HepG2 (cell line): ENCODE measurements around the gene INPP1. TPM values are rescaled to one million over a fixed set of nuclear protein-coding genes. Genes with fewer than 3 reads are reported as not detected.

ENCODE experiments used
- ATAC-seq: fragments of 200-7000 bp; cut with Tn5 transposase; 3 replicates; pipeline ENCODE4 v1.9.1; 2020; ENCODE audit warnings: mild to moderate bottlenecking, moderate library complexity
- BruUV-seq: library from RNA; stranded (reverse); fragments of 400-500 nt; replicated peaks from 2 replicates; lab custom pipeline; 2021; lab: Mats Ljungman, UMichigan
- CTCF ChIA-PET: fragments of 300-600 bp; formaldehyde crosslinking; extraction: SDS; loops from one replicate; lab custom pipeline; 2021; ENCODE audit warnings: low total read pairs, inconsistent platforms, low intra/inter-chr PET ratio; lab: Yijun Ruan, JAX
- POLR2A ChIA-PET: fragments of 350-600 bp; sonication (Branson Sonifier 250); formaldehyde crosslinking; loops from one replicate; lab custom pipeline; 2020; ENCODE audit warnings: antibody characterized with exemption, inconsistent platforms; lab: Yijun Ruan, JAX
- DNase-seq: peaks from one replicate; pipeline ENCODE4 v3.0.0-alpha.2; 2015; ENCODE audit warnings: low spot score
- FAIRE-seq: peaks from 3 replicates; lab custom pipeline; 2011; peaks lifted over from hg19 to GRCh38; lab: Jason Lieb, UNC
- H2AFZ ChIP-seq: one replicate; pipeline ENCODE4 v1.6.1; 2011; ENCODE audit warnings: low read length, inconsistent platforms
- H3K27ac ChIP-seq: fragments of 300-600 bp; 3 replicates; pipeline ENCODE4 v1.8.0; 2011; ENCODE audit warnings: mixed run types, mild to moderate bottlenecking, mixed read lengths, low read length, inconsistent platforms; ENCODE audit not compliant: insufficient read depth; ENCODE audit errors: extremely low read length
- H3K27me3 ChIP-seq, 2 experiments: fragments of 200-600 bp in 1 of 2; 2 replicates in 1 of 2; 3 replicates in 1 of 2; pipeline versions ENCODE4 v1.6.0 to v1.8.0; 2011; ENCODE audit warnings: low read length in 2 of 2, mild to moderate bottlenecking in 2 of 2, moderate library complexity in 2 of 2, inconsistent platforms in 1 of 2; ENCODE audit not compliant: insufficient read depth in 2 of 2, control insufficient read depth in 1 of 2
- H3K36me3 ChIP-seq, 2 experiments: fragments of 200-600 bp in 1 of 2; replicated peaks in 1 of 2; 2 replicates in 1 of 2; 3 replicates in 1 of 2; pipeline versions ENCODE4 v1.5.1 to v1.8.0; 2011; ENCODE audit warnings: low read length in 2 of 2, inconsistent platforms in 1 of 2; ENCODE audit not compliant: insufficient read depth in 2 of 2, control insufficient read depth in 1 of 2
- H3K4me1 ChIP-seq: 2 replicates; pipeline ENCODE4 v1.5.1; 2012; ENCODE audit warnings: low read length, inconsistent platforms; ENCODE audit not compliant: insufficient read depth
- H3K4me2 ChIP-seq: 2 replicates; pipeline ENCODE4 v1.6.0; 2011; ENCODE audit warnings: low read depth, low read length, inconsistent platforms
- H3K4me3 ChIP-seq, 3 experiments: fragments of 200-600 bp in 1 of 3; sonication (generic), shearing (Covaris generic) in 1 of 3; replicated peaks in 1 of 3; 2 replicates each; pipeline ENCODE4 v1.5.1; 2011 to 2016; ENCODE audit warnings: low read length in 3 of 3, inconsistent platforms in 2 of 3, low read depth in 2 of 3, mild to moderate bottlenecking in 2 of 3, control low read depth in 1 of 3, mixed read lengths in 1 of 3; ENCODE audit not compliant: insufficient read depth in 1 of 3
- H3K79me2 ChIP-seq: one replicate; pipeline ENCODE4 v1.6.1; 2011; ENCODE audit warnings: low read length, inconsistent platforms; ENCODE audit not compliant: insufficient read depth
- H3K9ac ChIP-seq: 2 replicates; pipeline ENCODE4 v1.6.0; 2011; ENCODE audit warnings: mild to moderate bottlenecking, low read depth, low read length, inconsistent platforms; ENCODE audit not compliant: insufficient read depth
- H3K9me3 ChIP-seq: 2 replicates; pipeline ENCODE4 v1.5.1; 2012; ENCODE audit warnings: mild to moderate bottlenecking, low read length
- H4K20me1 ChIP-seq: 2 replicates; pipeline ENCODE4 v1.6.0; 2011; ENCODE audit warnings: inconsistent platforms, mild to moderate bottlenecking, low read length, moderate library complexity; ENCODE audit not compliant: insufficient read depth
- ELF4 ChIP-seq: sonication (generic); formaldehyde crosslinking; IDR thresholded peaks from 2 replicates; pipeline ENCODE4 v1.5.0; 2020; ENCODE audit warnings: missing genetic modification reagents, mild to moderate bottlenecking, moderate library complexity, borderline replicate concordance
- KLF13 ChIP-seq: sonication (generic); formaldehyde crosslinking; IDR thresholded peaks from 2 replicates; pipeline ENCODE4 v1.4.0; 2020; ENCODE audit warnings: mild to moderate bottlenecking, missing genetic modification reagents
- POLR2A ChIP-seq, 2 experiments: IDR thresholded peaks; 2 replicates each; pipeline ENCODE4 v1.6.1; 2011; ENCODE audit warnings: low read depth in 2 of 2, low read length in 2 of 2, mild to moderate bottlenecking in 1 of 2, moderate library complexity in 1 of 2; ENCODE audit not compliant: insufficient read depth in 1 of 2
- REPIN1 ChIP-seq: sonication (generic); formaldehyde crosslinking; IDR thresholded peaks from 2 replicates; pipeline ENCODE4 v1.8.0; 2022; ENCODE audit warnings: missing genetic modification reagents, low read depth, mild to moderate bottlenecking, borderline replicate concordance
- SMYD3 ChIP-seq: sonication (generic); formaldehyde crosslinking; IDR thresholded peaks from 2 replicates; pipeline ENCODE4 v1.8.1; 2023; ENCODE audit warnings: mild to moderate bottlenecking, missing genetic modification reagents
- ZBTB20 ChIP-seq: sonication (generic); formaldehyde crosslinking; IDR thresholded peaks from 2 replicates; pipeline ENCODE4 v1.8.1; 2023; ENCODE audit warnings: missing genetic modification reagents, low read depth, mild to moderate bottlenecking, borderline replicate concordance
- ZNF589 ChIP-seq: sonication (generic); formaldehyde crosslinking; conservative IDR thresholded peaks from 2 replicates; pipeline ENCODE4 v1.8.0; 2022; ENCODE audit warnings: mild to moderate bottlenecking, moderate library complexity, missing genetic modification reagents
- ZNF605 ChIP-seq: sonication (generic); formaldehyde crosslinking; IDR thresholded peaks from 2 replicates; pipeline ENCODE4 v1.8.0; 2022; ENCODE audit warnings: mild to moderate bottlenecking, missing genetic modification reagents
- WGBS: methylation state at CpG from one replicate; pipeline ENCODE4 v1.1.6; 2017; ENCODE audit warnings: low lambda C conversion rate; 5-methylcytosine and 5-hydroxymethylcytosine counted together
- in situ Hi-C: cut with HindIII; loops from 2 replicates; pipeline ENCODE4 v1.10.0; 2017; ENCODE audit warnings: low pct_unique_long_range_greater_than_20kb; ENCODE audit not compliant: extremely low pct_ligation_motif_present
- intact Hi-C: fragments of 100-400 bp; cut with micrococcal nuclease; formaldehyde crosslinking; loops from one replicate; pipeline ENCODE4 v1.10.0; 2022; ENCODE audit not compliant: unreplicated experiment
- polyA plus RNA-seq, 8 experiments: library from polyadenylated mRNA; depleted of rRNA in 3 of 8; stranded (reverse) in 7 of 8; unstranded in 1 of 8; fragments of >200 nt; fragmentation: Illumina TruSeq in 4 of 8; extraction: Trizol in 4 of 8; gene quantifications; 2 replicates each; pipeline versions ENCODE4 v1.2.1 to v1.2.3, GENCODE V29; 2011 to 2016; ENCODE audit warnings: low read depth in 4 of 8, missing spikeins in 1 of 8, mixed read lengths in 1 of 8; ENCODE audit not compliant: insufficient read depth in 1 of 8
- total RNA-seq, 5 experiments: library from RNA; depleted of rRNA; stranded (reverse); fragments of >200 nt; fragmentation: Illumina TruSeq; extraction: Trizol; gene quantifications; 2 replicates each; pipeline ENCODE4 v1.2.3, GENCODE V29; 2016; ENCODE audit warnings: low read depth in 1 of 5

INPP1 gene
- total and polyA plus RNA-seq, 2 of the 13 experiments (the other 11 are each of a cell fraction or from before 2014, with no cell fraction given) = 10.0 to 13.3 TPM

DNA sequence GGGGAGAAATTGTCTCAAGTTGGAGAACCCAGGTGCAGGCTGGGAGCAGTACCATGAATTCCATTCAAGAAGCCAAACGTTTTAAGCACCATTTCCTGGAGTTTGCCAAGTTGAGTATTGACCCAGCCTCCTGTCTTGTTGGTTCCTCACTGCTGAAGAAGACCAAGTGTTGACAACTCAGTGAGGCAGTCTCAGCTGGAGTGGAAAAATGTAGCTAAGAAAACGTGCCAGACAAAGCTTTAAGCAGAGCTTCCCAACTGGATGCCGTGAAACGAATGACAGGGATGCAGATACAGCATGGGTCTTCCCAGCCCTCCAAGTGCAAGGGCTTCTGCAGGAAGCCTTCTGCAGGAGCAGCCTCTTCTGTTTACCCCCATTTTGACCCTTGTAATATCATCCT, 778 bp upstream of the INPP1 start (continued):
- TF ChIP-seq REPIN1 = 0 out of 2 replicates have a peak, but pooled peaks have one; percentile 11
- TF ChIP-seq KLF13 = 0 out of 2 replicates have a peak, but pooled peaks have one; percentile 28

DNA sequence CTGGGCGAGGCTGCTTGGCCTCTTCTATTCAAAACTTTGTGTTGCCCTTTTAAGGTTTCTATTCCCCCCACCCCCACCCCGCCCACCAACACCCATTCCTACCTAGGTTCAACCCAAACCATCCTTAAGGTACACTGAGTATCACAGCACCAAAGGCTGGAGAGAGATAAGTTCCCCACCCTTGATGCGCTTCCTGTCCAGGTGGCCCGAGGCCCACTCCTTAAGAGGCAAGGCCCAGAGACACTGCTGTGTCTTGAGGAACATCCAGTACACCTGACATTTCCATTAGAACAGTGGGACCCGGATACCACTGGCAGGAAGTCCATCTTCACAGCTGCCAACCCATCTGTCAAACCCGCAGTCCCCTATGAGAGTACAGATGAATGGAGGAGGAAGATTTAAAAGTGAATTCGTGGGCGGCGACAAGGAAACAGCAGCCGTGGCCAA, 277 bp upstream of the INPP1 start:
- Histone ChIP-seq H3K4me1 (peaks cover 53% of the 10 kb centered on the region), H2AFZ (peak overlapping the region; percentile 58), H3K27ac (peak overlapping the region; percentile 59), H4K20me1 (no peaks in the 10 kb centered on the region), H3K36me3 (no peaks in the 10 kb centered on the region), H3K4me2 (peak overlapping the region; percentile 77), H3K9me3 (no peaks in the 10 kb centered on the region), H3K4me3 (peak overlapping the region; percentile 71 to 92 (median 75)), H3K27me3 (no peaks in the 10 kb centered on the region), H3K9ac (peak overlapping the region; percentile 80), H3K79me2 (no peaks in the 10 kb centered on the region)
- WGBS = 77% methylated on average over 10 of the region's 10 CpGs
- DNase-seq = no peak
- intact Hi-C loops (loop anchor here (5.0 kb wide), 1 partner anchor 169 kb away; no protein-coding TSS in a partner anchor), in situ Hi-C loops (loop anchor here (25.0 kb wide), 1 partner anchor 169 kb away; no protein-coding TSS in a partner anchor)
- FAIRE-seq = no peak
- BruUV-seq = no TSS peak
- TF ChIP-seq ZNF605 (0 out of 2 replicates have a peak, but pooled peaks have one; percentile 43), POLR2A (IDR thresholded peaks at IDR 0.05; ENCODE audit: insufficient read depth in 1 of 2, low read depth in 2 of 2, low read length in 2 of 2) (no peak), ELF4 (0 out of 2 replicates have a peak, but pooled peaks have one; percentile 8), SMYD3 (CRISPR knock-in tag) (no peak), ZBTB20 (no peak), ZNF589 (CRISPR knock-in tag) (no peak)
- ChIA-PET CTCF (interaction anchor here (3.0 kb wide), 1 partner anchor 29 kb away, joined by 31 read pairs; no protein-coding TSS in a partner anchor), POLR2A (interaction anchor here (3.1 kb wide), 1 partner anchor 10 kb away, joined by 36 read pairs; no protein-coding TSS in a partner anchor)
- ATAC-seq = peak; percentile 11; the same call in 2 of the 3 replicates
